GM19438 (cell line): Measurements from ENCODE around the gene DLX5.

Source experiments
- ATAC-seq: cut with Tn5 transposase; IDR thresholded peaks from one replicate; pipeline ENCODE4 v1.9.1; 2021; ENCODE audit warnings: low read depth; ENCODE audit not compliant: unreplicated experiment

The DLX5 gene

GRCh38 chr7:97006055-97006815 lies 18.4 kb downstream of the DLX5 start:
- ATAC-seq = peak; percentile 61

DNA sequence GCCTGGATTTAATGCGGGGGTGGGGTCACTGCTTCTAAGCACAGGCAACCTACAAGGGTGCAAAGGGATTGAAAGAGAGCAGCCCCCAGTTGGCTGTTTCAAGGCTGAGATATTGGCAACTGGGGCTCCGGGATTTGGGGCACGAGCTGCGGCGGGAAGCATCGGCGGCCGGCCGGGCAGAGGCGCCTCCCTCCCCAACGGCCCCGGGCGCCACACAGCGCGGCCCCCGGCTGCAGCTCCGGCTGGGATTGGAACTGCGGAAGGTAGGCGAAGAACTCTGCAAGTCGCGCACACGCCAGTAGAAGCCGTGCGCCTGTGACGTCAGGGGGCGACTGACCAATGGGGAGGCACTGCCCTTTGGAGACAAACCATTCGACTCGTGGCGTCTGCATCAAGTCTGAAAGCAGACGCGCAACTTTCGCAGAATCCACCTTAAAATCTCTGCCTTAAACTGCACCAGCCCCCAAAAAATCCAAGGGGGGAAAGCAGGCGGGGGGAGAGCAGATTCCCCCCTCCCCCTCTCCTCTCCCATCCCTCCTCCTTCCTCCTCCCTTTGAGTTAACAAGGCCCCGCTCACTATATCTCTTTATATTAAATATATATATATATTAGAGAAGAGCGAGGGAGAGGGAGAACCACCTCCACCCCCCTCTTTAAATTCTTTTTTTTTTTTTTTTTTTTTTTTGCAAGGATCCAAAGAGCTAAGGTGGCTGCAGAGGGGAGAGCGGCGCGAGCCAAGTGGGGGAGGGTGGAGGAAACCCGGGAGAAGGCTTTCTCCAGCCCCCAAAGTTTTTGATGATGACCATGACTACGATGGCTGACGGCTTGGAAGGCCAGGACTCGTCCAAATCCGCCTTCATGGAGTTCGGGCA lies 19.2 kb downstream of the DLX5 start, which contains the start of gene DLX6:
Gene DLX6, plus strand, starts transcription at position 371 of the 872 bp plus-strand sequence. Its CDS starts 425 bp downstream, at position 796.
- ATAC-seq = no peak

DNA sequence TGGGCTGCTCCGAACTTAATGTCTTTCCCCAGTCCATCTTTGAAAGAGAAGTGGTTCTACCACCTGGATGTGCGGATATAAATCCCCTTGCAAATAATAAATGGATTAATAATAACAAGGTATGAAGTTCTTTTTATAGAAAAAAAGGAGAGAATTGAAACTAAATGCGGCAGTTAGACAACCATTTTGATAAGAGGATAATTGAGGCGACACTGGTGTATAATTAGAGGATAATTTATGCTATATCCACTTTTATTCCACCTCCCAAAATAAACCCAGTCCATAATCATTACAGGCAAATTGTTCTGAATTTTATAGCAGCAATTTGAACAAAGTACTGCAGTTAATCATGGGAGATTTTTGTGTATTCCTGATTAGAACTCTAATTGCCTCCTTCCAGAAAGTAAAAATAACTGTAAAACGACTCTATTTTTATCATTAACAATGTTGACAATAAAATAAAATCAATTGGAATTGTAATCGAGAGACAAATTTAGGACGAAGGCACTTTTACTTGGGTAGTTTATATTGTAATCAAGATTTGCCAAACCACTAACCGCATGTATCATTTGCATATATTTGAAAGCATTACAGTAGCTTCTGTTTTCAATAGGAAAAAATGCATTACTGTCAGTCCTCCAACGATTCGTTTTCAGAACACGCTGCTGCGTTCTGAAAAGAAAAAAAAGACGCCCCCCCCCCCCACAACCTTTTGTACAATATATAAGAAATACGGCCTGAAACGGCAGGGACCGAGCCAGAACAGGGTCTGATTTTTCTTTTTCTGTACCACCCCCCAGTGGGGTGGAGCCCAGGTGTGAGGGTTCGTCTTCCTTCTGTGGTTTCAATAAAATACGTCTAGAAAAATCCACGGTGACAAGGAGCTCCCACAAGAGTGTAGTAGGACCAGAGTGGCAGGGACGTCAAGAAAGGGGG lies 20.1 kb downstream of the DLX5 start:
- ATAC-seq = no peak

DNA sequence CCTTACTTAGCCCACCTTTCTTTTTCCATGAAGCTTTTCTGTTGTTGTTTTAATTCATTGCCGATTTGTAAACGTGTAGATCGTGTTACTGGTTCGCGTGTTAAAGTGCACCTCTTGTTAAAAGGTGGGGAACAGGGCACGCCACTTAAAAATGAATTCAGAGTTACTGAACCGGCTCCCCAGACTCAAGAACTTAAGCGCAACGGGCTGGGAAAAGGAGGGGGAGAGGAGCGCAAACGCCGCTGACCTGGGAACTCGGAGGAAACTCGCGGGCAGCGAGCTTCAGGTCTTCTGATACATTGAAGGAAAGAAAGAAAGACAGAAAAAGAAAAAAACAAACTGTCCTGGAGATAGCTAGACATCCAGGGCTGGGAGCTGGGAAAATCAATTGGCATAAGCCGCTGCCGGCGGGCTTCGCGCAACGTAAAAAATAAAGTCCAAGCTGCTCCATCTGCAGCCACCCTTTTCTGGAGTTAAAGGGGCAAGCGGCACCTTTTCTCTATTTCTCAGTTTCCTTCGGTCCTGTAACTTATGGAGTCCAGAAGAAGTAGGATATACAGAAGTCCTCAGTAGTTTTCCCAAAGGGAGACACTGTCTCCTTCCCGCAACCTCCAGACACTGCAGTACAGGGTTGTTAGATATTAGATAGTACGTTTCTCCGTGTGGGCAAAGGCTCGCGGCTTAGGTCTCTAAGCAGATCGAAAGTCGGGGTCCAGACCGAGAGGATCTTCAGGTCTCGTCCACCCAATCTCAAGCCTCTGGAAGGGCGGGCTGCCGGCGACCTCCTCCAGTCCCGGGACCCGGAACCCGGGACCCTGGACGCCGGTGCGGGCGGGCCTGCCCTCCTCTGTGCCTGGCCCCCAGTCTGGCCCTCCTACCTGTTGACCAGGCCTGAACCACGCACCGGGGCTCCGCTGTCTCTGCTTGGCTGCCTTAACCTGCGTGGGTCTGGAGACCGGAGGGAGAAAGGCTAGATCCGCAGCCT lies 21.1 kb downstream of the DLX5 start:
- ATAC-seq = no peak

- ATAC-seq = no peak
Measured at GRCh38 chr7:97002555-97003261, 21.9 kb downstream of the DLX5 start.

- no peak for ATAC-seq
Measured at GRCh38 chr7:97001656-97002554, 22.7 kb downstream of the DLX5 start.

- no peak for ATAC-seq
Measured at GRCh38 chr7:97001221-97001620, 23.4 kb downstream of the DLX5 start.

DNA sequence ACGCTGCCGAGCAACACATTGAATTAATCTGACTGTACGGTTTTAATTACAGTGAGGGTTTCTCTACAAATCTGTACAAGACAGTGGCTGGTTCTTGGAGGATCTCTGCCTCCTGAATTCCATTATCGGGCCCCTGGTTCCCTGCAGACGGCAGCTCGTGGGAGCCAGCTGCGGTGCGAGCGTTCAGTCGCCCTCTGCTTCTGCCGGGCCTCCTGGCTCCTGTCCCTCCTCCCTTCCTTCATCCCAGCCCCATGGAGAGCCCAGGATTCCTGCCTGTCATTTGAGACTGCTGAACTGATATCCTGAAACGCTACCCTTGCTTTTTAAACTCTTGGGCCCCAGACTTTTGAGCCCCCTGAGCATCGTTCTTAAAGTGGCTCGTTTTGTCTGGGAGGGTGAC lies 25.9 kb downstream of the DLX5 start:
- ATAC-seq = no peak

DNA sequence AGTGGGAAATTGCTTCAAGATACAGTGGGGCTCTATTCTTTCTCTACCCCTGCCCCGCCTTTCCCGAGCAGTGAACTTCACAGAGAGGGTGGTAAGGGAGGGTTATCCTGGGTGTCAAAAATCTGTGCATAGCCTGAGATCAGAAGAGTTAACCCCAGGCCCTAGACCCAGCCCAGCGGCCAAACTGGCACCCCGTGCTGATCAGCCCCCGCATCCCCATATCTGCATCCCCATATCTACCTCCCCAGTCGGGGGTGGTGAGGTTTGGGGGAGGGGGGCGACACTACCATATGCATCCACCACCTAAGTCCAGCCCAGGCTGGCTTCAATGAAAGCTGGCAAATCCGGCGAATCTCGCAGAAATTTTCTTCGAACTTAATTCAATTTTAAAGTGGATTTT lies 26.3 kb downstream of the DLX5 start:
- ATAC-seq = no peak

DNA sequence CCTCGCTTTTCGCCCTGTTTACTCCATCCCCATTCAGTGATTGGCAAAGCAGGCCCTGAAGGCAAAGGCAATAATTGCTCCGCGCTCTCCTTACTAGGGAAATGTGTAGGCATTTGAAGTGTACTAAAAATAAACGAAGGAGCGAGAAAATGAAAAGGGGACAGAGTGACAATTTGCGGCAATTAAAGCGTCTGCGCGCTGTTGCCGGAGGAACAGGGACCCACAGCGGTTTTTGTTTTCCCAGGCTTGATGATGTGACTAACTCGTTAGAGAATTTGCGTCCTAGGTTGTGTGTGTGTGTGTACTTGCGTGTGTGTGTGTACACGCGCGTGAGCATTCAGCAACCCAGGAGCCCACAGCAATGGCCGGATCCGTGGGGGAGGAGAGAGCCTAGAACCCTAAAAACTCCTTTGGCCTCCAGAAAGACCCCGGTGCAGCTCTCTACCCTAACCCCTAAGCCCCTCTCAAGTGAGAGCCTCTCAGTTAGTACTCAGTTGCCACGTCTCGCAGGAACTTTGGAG lies 27.1 kb downstream of the DLX5 start:
- ATAC-seq = no peak

DNA sequence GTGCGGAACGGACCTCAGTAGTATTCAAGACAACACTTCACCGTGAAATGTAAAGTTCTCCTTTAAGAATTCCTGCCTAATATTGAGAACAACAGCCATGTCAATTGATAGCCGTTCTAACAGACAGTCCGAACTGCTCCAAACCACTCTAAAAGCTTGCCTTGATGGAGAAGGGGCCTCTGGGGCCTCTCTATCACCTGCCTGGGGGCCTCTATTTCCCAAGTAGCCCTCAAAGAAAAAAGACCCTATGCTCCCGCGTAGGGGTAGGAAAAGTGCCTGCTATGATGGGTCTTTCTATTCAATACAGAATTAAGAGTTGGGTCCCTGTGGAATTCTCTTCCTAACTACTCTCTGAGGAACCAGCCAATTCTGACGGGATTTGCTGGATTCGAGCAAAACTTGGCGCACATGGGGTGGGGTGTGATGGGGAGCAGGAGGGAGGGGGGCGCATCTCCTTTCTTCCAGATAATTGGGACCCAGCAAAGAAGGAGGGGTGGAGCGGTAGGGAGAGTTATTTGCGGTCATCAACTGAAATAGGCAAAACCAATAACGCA lies 27.6 kb downstream of the DLX5 start:
- ATAC-seq = no peak

DNA sequence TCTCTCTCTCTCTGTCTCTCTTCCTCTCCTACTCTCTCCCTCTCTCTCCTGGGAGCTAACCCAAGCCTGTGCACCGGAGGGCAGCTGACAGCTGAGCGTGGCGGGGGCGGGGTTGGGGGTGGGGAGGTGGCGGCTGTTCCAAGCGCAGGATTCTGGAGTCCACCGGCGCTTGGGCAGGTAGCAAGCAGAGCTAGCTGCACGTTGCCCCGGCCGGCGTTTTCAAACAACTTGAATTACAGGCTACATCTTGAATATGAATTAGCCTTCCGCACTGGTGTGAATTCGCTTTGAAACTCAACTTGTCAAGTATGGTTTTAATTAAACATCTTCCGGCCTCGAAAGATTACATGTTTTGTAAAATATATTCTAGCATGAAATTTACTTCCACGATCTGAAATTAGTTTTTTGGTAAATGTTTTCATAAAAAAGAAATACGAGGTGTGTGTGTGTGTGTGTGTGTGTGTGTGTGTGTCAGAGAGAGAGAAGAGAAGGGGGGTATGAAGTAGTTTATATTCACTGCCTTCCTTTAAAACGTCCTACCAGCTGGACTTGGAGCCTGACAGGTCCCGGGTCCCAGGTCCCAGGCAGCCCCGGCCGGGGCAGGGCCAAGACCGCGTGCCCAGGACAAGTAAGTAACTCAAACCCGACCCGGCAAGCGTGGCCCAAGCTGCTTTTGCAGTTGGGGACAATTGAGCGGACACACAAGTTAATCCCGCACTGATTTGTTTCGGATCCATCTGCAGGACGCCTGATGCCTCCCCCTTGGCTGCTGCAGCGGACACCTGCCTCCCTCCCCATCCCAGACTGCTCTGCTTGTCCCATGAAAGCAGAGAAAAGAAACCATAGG lies 28.3 kb downstream of the DLX5 start:
- no peak for ATAC-seq

- no peak for ATAC-seq
Measured at GRCh38 chr7:96995406-96996110, 29.1 kb downstream of the DLX5 start.

DNA sequence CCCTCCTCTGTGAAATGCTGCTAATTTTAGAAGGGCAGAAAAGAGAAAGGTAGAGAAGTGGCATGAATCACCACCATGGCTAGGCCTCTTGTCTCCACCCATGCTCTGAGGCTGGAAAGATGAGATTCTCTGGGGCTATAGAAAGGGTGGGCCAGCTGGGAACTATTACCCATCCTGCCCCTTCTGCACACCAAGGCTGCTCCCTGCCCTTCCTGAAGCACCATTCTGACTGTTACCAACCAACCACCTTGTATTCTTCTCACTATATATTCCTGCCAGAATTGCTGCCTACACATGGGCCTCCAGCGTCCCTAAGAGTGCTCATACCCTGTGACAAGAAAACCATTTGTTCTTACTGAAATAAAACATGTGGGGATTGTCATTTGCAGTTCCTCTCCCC lies 30.7 kb downstream of the DLX5 start:
- ATAC-seq = no peak

DNA sequence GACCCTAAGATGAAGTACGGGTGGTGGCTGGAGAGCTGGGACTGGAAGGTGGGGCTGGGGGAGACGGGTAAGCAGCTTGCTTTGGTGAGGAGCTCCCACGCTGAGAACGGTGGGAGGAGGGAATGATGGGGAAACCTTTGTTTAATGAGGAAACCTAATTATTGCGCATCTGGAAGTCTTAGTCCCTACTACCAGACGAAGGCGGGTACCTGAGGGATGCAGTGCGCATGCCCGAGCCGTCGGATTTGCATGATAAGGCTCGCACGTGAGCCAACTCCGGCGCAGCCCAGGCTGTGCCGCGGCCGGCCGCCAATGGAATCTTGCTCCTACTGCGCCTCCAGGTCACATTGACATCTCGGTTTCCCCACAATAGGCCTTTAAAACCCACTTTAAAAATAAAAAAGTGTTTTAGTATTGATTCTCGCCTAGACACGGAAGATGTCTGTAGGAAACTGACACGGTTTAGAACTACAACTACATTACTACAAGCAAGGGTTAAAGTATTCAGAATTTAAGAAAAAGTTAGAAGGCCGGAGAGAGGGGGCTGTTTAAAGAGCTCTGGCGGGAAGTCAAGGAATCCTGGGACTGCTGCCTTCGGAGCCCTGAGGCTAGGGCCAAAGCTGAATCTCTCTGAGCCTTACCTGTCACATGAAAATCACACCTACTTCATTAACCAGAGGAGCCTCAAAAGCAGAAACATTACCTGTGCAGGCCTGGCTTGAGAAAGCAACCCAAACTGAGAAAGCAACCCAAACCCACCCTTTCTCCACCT lies 31.4 kb downstream of the DLX5 start:
- no peak for ATAC-seq
